DND-41 (cell line): Measurements from ENCODE around the gene FBN3.

Experiments
- ATAC-seq: fragments of 200-7000 bp; cut with Tn5 transposase; 3 replicates; pipeline ENCODE4 v1.9.1; 2021; ENCODE audit warnings: low read depth; ENCODE audit not compliant: insufficient read depth
- DNase-seq: peaks from one replicate; pipeline ENCODE4 v3.0.0-alpha.2; 2020
- H2AFZ ChIP-seq: 2 replicates; pipeline ENCODE4 v1.6.0; 2012; ENCODE audit warnings: low read depth, low read length
- H3K27ac ChIP-seq: 2 replicates; pipeline ENCODE4 v1.5.1; 2012; ENCODE audit warnings: low read length, inconsistent platforms
- H3K27me3 ChIP-seq: fragments of 200-600 bp; sonication (generic); 2 replicates; pipeline ENCODE4 v1.6.0; 2012; ENCODE audit warnings: low read length, mild to moderate bottlenecking, inconsistent platforms; ENCODE audit not compliant: insufficient read depth, poor library complexity
- H3K36me3 ChIP-seq: 2 replicates; pipeline ENCODE4 v1.5.1; 2012; ENCODE audit warnings: low read length, inconsistent platforms; ENCODE audit not compliant: insufficient read depth
- H3K4me1 ChIP-seq: 2 replicates; pipeline ENCODE4 v1.5.1; 2012; ENCODE audit warnings: mild to moderate bottlenecking, low read length; ENCODE audit not compliant: insufficient read depth
- H3K4me2 ChIP-seq: 2 replicates; pipeline ENCODE4 v1.6.0; 2012; ENCODE audit warnings: mild to moderate bottlenecking, moderate library complexity, low read length, inconsistent platforms; ENCODE audit not compliant: insufficient read depth
- H3K4me3 ChIP-seq, 2 experiments: fragments of 200-600 bp in 1 of 2; shearing (Covaris generic) in 1 of 2; 2 replicates each; pipeline ENCODE4 v1.5.1; 2012 to 2016; ENCODE audit warnings: inconsistent platforms in 2 of 2, low read length in 2 of 2, mild to moderate bottlenecking in 2 of 2, low read depth in 1 of 2, moderate library complexity in 1 of 2
- H3K79me2 ChIP-seq: 2 replicates; pipeline ENCODE4 v1.6.0; 2012; ENCODE audit warnings: low read length, inconsistent platforms; ENCODE audit not compliant: insufficient read depth
- H3K9ac ChIP-seq: 2 replicates; pipeline ENCODE4 v1.6.0; 2012; ENCODE audit warnings: low read depth, mild to moderate bottlenecking, inconsistent platforms, low read length, moderate library complexity
- H3K9me3 ChIP-seq: 2 replicates; pipeline ENCODE4 v1.5.1; 2012; ENCODE audit warnings: low read length, moderate library complexity, mild to moderate bottlenecking, inconsistent platforms; ENCODE audit not compliant: insufficient read depth, severe bottlenecking
- H4K20me1 ChIP-seq: 2 replicates; pipeline ENCODE4 v1.6.0; 2012; ENCODE audit warnings: low read length; ENCODE audit not compliant: insufficient read depth
- EZH2 ChIP-seq: IDR thresholded peaks from 3 replicates; pipeline ENCODE4 v1.6.1; 2012; ENCODE audit warnings: borderline replicate concordance, low read depth, mild to moderate bottlenecking, moderate library complexity, low read length, inconsistent platforms; ENCODE audit not compliant: severe bottlenecking
- TF ChIP-seq, protein P1 (sequence below): IDR thresholded peaks from 2 replicates; pipeline ENCODE4 v1.5.1; 2012; ENCODE audit warnings: borderline replicate concordance, low read length, moderate library complexity, mild to moderate bottlenecking; ENCODE audit not compliant: poor library complexity, severe bottlenecking; ENCODE audit errors: extremely low read depth

The FBN3 gene

DNA sequence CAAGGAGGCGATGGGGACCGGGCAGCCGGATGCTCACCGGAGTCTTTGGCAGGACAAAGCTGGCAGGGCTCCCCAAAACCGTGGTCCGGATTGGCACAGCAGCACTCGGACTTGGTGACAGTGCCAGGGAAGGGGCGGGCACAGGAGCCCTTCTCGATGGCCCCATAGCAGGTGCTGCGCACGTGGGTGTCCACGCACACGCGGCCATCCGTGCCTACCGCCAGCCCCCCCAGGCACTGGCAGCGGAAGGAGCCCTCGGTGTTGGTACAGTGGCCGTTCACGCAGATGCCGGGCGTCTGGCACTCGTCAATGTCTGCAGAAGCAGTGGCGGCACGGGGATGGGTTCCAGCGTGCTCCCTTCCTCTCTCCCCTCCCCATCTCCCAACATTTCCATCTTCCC lies 17.9 kb downstream of the FBN3 start:
- Histone ChIP-seq H3K36me3 (no peaks in the 10 kb centered on the region), H3K4me2 (no peak overlapping the region), H3K27ac (no peak overlapping the region), H4K20me1 (no peaks in the 10 kb centered on the region), H3K79me2 (no peaks in the 10 kb centered on the region), H2AFZ (no peak overlapping the region), H3K9ac (no peak overlapping the region), H3K4me3 (no peak overlapping the region), H3K27me3 (no peaks in the 10 kb centered on the region), H3K4me1 (no peaks in the 10 kb centered on the region), H3K9me3 (no peaks in the 10 kb centered on the region)
- no peak for ATAC-seq
- DNase-seq: no peak
- no peak for TF ChIP-seq EZH2
- TF ChIP-seq, protein P1, sequence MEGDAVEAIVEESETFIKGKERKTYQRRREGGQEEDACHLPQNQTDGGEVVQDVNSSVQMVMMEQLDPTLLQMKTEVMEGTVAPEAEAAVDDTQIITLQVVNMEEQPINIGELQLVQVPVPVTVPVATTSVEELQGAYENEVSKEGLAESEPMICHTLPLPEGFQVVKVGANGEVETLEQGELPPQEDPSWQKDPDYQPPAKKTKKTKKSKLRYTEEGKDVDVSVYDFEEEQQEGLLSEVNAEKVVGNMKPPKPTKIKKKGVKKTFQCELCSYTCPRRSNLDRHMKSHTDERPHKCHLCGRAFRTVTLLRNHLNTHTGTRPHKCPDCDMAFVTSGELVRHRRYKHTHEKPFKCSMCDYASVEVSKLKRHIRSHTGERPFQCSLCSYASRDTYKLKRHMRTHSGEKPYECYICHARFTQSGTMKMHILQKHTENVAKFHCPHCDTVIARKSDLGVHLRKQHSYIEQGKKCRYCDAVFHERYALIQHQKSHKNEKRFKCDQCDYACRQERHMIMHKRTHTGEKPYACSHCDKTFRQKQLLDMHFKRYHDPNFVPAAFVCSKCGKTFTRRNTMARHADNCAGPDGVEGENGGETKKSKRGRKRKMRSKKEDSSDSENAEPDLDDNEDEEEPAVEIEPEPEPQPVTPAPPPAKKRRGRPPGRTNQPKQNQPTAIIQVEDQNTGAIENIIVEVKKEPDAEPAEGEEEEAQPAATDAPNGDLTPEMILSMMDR: no peak

DNA sequence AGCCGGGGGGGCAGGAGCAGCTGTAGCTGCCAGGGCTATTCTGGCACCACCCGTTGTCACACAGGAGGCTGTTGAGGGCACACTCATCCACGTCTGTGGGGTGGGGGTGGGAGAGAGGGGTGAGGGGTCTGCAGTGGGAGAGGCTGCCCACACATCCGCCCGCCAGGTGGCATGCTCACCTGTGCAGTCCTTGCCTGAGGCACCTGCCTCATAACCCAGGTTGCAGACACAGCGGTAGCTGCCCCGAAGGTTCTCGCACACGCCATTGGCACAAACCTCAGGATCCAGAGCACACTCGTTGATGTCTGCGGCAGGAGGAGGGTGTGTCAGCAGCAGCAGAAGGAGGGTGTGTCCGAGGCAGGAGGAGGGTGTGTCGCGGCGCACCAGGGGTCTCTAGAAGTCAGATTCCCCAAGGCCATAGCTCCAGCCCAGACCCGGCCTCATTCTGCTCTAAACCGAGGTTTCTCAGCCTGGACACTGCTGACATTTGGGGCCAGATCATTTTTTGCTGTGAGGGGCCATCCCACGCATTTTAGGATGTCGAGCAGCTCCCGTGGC lies 20.3 kb downstream of the FBN3 start:
- Histone ChIP-seq H4K20me1 (no peaks in the 10 kb centered on the region), H3K4me3 (no peak overlapping the region), H3K27ac (no peak overlapping the region), H3K9ac (no peak overlapping the region), H3K79me2 (no peaks in the 10 kb centered on the region), H2AFZ (no peak overlapping the region), H3K9me3 (no peaks in the 10 kb centered on the region), H3K4me2 (no peak overlapping the region), H3K27me3 (no peaks in the 10 kb centered on the region), H3K36me3 (no peaks in the 10 kb centered on the region), H3K4me1 (no peaks in the 10 kb centered on the region)
- TF ChIP-seq EZH2: no peak
- TF ChIP-seq, protein P1: no peak
- DNase-seq (no peak), ATAC-seq (no peak)

DNA sequence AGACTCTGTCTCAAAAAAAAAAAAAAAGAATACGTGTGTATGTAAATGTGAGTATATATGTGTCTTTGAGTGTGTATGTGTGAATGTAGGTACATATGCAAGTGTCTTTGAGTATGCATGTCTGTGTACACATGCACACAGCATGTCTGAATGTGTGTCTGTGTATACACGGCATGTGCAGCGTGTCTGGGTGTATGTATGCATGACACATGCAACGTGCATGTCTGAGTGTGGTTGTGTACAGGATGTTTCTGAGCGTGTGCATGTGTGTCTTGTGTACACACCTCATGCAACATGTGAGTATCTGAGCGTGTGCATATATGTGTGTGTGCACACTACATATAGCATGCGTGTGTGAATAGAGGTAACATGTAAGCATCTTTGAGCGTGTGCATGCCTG lies 20.8 kb downstream of the FBN3 start:
- no peak overlapping the region for H3K4me2 ChIP-seq
- H3K9ac ChIP-seq: no peak overlapping the region
- H3K4me1 ChIP-seq: no peaks in the 10 kb centered on the region
- no peaks in the 10 kb centered on the region for H3K27me3 ChIP-seq
- ATAC-seq: no peak
- no peak overlapping the region for H2AFZ ChIP-seq
- no peak overlapping the region for H3K27ac ChIP-seq
- no peaks in the 10 kb centered on the region for H3K36me3 ChIP-seq
- no peaks in the 10 kb centered on the region for H3K9me3 ChIP-seq
- DNase-seq: no peak
- H4K20me1 ChIP-seq: no peaks in the 10 kb centered on the region
- no peak overlapping the region for H3K4me3 ChIP-seq
- no peak for TF ChIP-seq EZH2
- TF ChIP-seq, protein P1: no peak
- no peaks in the 10 kb centered on the region for H3K79me2 ChIP-seq

DNA sequence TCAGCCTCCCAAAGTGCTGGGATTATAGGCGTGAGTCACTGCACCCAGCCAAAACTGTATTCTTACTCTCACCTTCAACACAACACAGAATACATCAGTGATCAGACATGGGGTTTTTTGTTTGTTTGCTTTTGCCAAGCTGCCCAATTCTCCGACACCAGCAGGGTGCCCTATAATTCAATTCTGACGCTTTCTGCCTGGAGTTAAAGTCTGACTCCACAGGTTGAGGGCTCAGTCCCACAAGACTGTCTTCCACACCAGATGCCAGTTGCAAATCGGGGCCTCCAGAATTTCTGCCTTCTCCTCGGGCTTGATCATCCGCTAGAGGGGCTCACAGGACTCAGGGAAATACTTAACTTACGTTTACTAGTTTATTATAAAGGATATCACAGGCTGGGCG lies 22.1 kb downstream of the FBN3 start:
- TF ChIP-seq, protein P1: no peak
- no peak for TF ChIP-seq EZH2
- Histone ChIP-seq H3K9ac (no peak overlapping the region), H3K79me2 (no peaks in the 10 kb centered on the region), H3K27me3 (no peaks in the 10 kb centered on the region), H3K27ac (no peak overlapping the region), H4K20me1 (no peaks in the 10 kb centered on the region), H3K36me3 (no peaks in the 10 kb centered on the region), H3K4me2 (no peak overlapping the region), H3K9me3 (no peaks in the 10 kb centered on the region), H3K4me3 (no peak overlapping the region), H3K4me1 (no peaks in the 10 kb centered on the region), H2AFZ (no peak overlapping the region)
- ATAC-seq (no peak), DNase-seq (no peak)
